Stimulated activated effector memory CD8-positive, alpha-beta T cell treated with anti-CD3 and anti-CD28 coated beads, Interleukin-12 subunit alpha, Interleukin-12 subunit beta, amount 100 ng/mL, for 72 hours (primary cell): ENCODE measurements around the gene CSTF2.
"Not testable (repeated sequence)": the region's sequence is repeated elsewhere in the genome, so short reads cannot be mapped to it uniquely, and the experiment has no call there.

Experiments used
- ATAC-seq: fragments of 150-1000 bp; cut with Tn5 transposase; 2 replicates; pipeline ENCODE4 v1.10.0; 2021
- DNase-seq, 2 donors: peaks; one replicate each; pipeline ENCODE4 v3.0.0; 2021 to 2022; ENCODE audit warnings: low spot score in 2 of 2
- H3K27ac Mint-ChIP-seq: one replicate; pipeline ENCODE4 v1.8.0; 2022; ENCODE audit warnings: mild to moderate bottlenecking, mixed read lengths
- H3K36me3 Mint-ChIP-seq: one replicate; pipeline ENCODE4 v1.8.0; 2022; ENCODE audit warnings: mild to moderate bottlenecking, mixed read lengths
- H3K4me1 Mint-ChIP-seq: one replicate; pipeline ENCODE4 v1.8.0; 2022; ENCODE audit warnings: mixed read lengths
- H3K4me3 Mint-ChIP-seq: one replicate; pipeline ENCODE4 v1.8.0; 2022; ENCODE audit warnings: mild to moderate bottlenecking, mixed read lengths
- H3K9me3 Mint-ChIP-seq: one replicate; pipeline ENCODE4 v1.8.0; 2022; ENCODE audit warnings: mixed read lengths

CSTF2 gene

GRCh38 chrX:100819837-100820666, at the start of gene CSTF2:
TSS of gene CSTF2 (plus strand) at chrX:100820391. CDS start at chrX:100820417, 26 bp downstream.
- DNase-seq, result peak; percentile 51 to 83
- peaks cover 36% of the 10 kb centered on the region for H3K36me3 Mint-ChIP-seq
- peaks cover 8% of the 10 kb centered on the region for H3K4me1 Mint-ChIP-seq
- H3K4me3 Mint-ChIP-seq, result peak within 1 kb of the TSS; percentile 83
- no peaks in the 10 kb centered on the region for H3K9me3 Mint-ChIP-seq
- peak within 1 kb of the TSS; percentile 94 for H3K27ac Mint-ChIP-seq
- ATAC-seq, result peak; percentile 100

- not testable (repeated sequence) for ATAC-seq, H3K4me1 Mint-ChIP-seq, DNase-seq, H3K36me3 Mint-ChIP-seq, H3K9me3 Mint-ChIP-seq, H3K4me3 Mint-ChIP-seq, H3K27ac Mint-ChIP-seq
Measured at GRCh38 chrX:100796371-100796770, 23.8 kb upstream of the CSTF2 start.

- no peaks in the 10 kb centered on the region for H3K4me1 Mint-ChIP-seq
- no peak for ATAC-seq
Measured at GRCh38 chrX:100797359-100797758, 22.8 kb upstream of the CSTF2 start.

GRCh38 chrX:100798484-100799214, 21.5 kb upstream of the CSTF2 start:
- H3K4me1 Mint-ChIP-seq, result no peaks in the 10 kb centered on the region
- no peak for DNase-seq
- ATAC-seq, result no peak
- H3K36me3 Mint-ChIP-seq, result no peaks in the 10 kb centered on the region
- no peaks in the 10 kb centered on the region for H3K9me3 Mint-ChIP-seq
- no peak overlapping the region for H3K4me3 Mint-ChIP-seq
- no peak overlapping the region for H3K27ac Mint-ChIP-seq

More at GRCh38 chrX:100797359-100797758, 22.8 kb upstream of the CSTF2 start:
- Mint-ChIP-seq H3K36me3 (no peaks in the 10 kb centered on the region), H3K9me3 (no peaks in the 10 kb centered on the region), H3K27ac (no peak overlapping the region), H3K4me3 (no peak overlapping the region)
- no peak for DNase-seq

- no peak for ATAC-seq
- H3K4me3 Mint-ChIP-seq, result no peak overlapping the region
- H3K36me3 Mint-ChIP-seq, result no peaks in the 10 kb centered on the region
- DNase-seq, result no peak
- no peak overlapping the region for H3K27ac Mint-ChIP-seq
- H3K9me3 Mint-ChIP-seq, result peaks cover 3% of the 10 kb centered on the region
- no peaks in the 10 kb centered on the region for H3K4me1 Mint-ChIP-seq
Measured at GRCh38 chrX:100802843-100803242, 17.3 kb upstream of the CSTF2 start.

- Mint-ChIP-seq H3K4me1 (no peaks in the 10 kb centered on the region), H3K4me3 (no peak overlapping the region), H3K27ac (no peak overlapping the region), H3K9me3 (peaks cover 3% of the 10 kb centered on the region), H3K36me3 (no peaks in the 10 kb centered on the region)
- DNase-seq (no peak), ATAC-seq (no peak)
Measured at GRCh38 chrX:100804780-100805179, 15.4 kb upstream of the CSTF2 start.

- not testable (repeated sequence) for H3K36me3 Mint-ChIP-seq, DNase-seq, H3K4me3 Mint-ChIP-seq, H3K27ac Mint-ChIP-seq, ATAC-seq, H3K4me1 Mint-ChIP-seq, H3K9me3 Mint-ChIP-seq
Measured at GRCh38 chrX:100808265-100808664, 11.9 kb upstream of the CSTF2 start.

- no peak for ATAC-seq
- Mint-ChIP-seq H3K9me3 (no peaks in the 10 kb centered on the region), H3K4me1 (no peaks in the 10 kb centered on the region), H3K4me3 (no peak overlapping the region), H3K27ac (no peak overlapping the region), H3K36me3 (no peaks in the 10 kb centered on the region)
- no peak for DNase-seq
Measured at GRCh38 chrX:100812216-100813158, 7.7 kb upstream of the CSTF2 start.

- Mint-ChIP-seq H3K4me1 (peaks cover 8% of the 10 kb centered on the region), H3K27ac (no peak overlapping the region), H3K9me3 (no peaks in the 10 kb centered on the region), H3K36me3 (peaks cover 9% of the 10 kb centered on the region), H3K4me3 (no peak overlapping the region)
- no peak for DNase-seq
- no peak for ATAC-seq
Measured at GRCh38 chrX:100817340-100817739, 2.9 kb upstream of the CSTF2 start.

GRCh38 chrX:100819534-100819836, 706 bp upstream of the CSTF2 start:
- ATAC-seq, result no peak
- peaks cover 30% of the 10 kb centered on the region for H3K36me3 Mint-ChIP-seq

GRCh38 chrX:100829730-100830129, 9.5 kb downstream of the CSTF2 start:
- Mint-ChIP-seq H3K9me3 (no peaks in the 10 kb centered on the region), H3K27ac (peak overlapping the region; percentile 94), H3K4me1 (peaks cover 21% of the 10 kb centered on the region), H3K36me3 (peaks cover 96% of the 10 kb centered on the region), H3K4me3 (peak overlapping the region; percentile 57)
- DNase-seq, result peak in 1 of 2 donors; percentile 49
- peak; percentile 93 for ATAC-seq

More at GRCh38 chrX:100819534-100819836, 706 bp upstream of the CSTF2 start:
- DNase-seq, result no peak
- Mint-ChIP-seq H3K9me3 (no peaks in the 10 kb centered on the region), H3K4me3 (peak overlapping the region; percentile 83), H3K4me1 (peaks cover 8% of the 10 kb centered on the region), H3K27ac (peak overlapping the region; percentile 94)

- ATAC-seq (no peak), DNase-seq (no peak)
- H3K4me1 Mint-ChIP-seq, result peaks cover 21% of the 10 kb centered on the region
- H3K9me3 Mint-ChIP-seq, result no peaks in the 10 kb centered on the region
- peak overlapping the region; percentile 57 for H3K4me3 Mint-ChIP-seq
- H3K27ac Mint-ChIP-seq, result peak overlapping the region; percentile 94
- H3K36me3 Mint-ChIP-seq, result peaks cover 96% of the 10 kb centered on the region
Measured at GRCh38 chrX:100830143-100830542, 10.0 kb downstream of the CSTF2 start.

- Mint-ChIP-seq H3K36me3 (peaks cover 96% of the 10 kb centered on the region), H3K9me3 (no peaks in the 10 kb centered on the region), H3K4me1 (peaks cover 21% of the 10 kb centered on the region), H3K27ac (peak overlapping the region; percentile 94), H3K4me3 (peak overlapping the region; percentile 57)
- ATAC-seq (no peak), DNase-seq (no peak)
Measured at GRCh38 chrX:100830547-100830946, 10.4 kb downstream of the CSTF2 start.

GRCh38 chrX:100831219-100831946, 11.2 kb downstream of the CSTF2 start:
- ATAC-seq (peak; percentile 43), DNase-seq (no peak)
- H3K9me3 Mint-ChIP-seq, result no peaks in the 10 kb centered on the region
- peaks cover 93% of the 10 kb centered on the region for H3K36me3 Mint-ChIP-seq
- H3K4me3 Mint-ChIP-seq, result peak overlapping the region; percentile 57
- H3K4me1 Mint-ChIP-seq, result peaks cover 21% of the 10 kb centered on the region
- peak overlapping the region; percentile 94 for H3K27ac Mint-ChIP-seq
